HepG2 (cell line): Measurements from ENCODE around the gene NABP1. TPM values are rescaled to one million over a fixed set of nuclear protein-coding genes. Genes with fewer than 3 reads are reported as not detected.

Experiments used
- BCL6 ChIP-seq: IDR thresholded peaks from 2 replicates; pipeline ENCODE4 v1.6.1; 2016; ENCODE audit warnings: missing genetic modification reagents, missing compliant biosample characterization
- CCDC6 ChIP-seq: sonication (generic); formaldehyde crosslinking; IDR thresholded peaks from 2 replicates; pipeline ENCODE4 v1.8.1; 2022; ENCODE audit warnings: mild to moderate bottlenecking, missing genetic modification reagents, moderate library complexity
- FOXM1 ChIP-seq: sonication (generic); formaldehyde crosslinking; IDR thresholded peaks from 2 replicates; pipeline ENCODE4 v1.5.0; 2020; ENCODE audit warnings: missing genetic modification reagents
- FOXP4 ChIP-seq: sonication (generic); formaldehyde crosslinking; IDR thresholded peaks from 2 replicates; pipeline ENCODE4 v1.4.0; 2020; ENCODE audit warnings: missing genetic modification reagents
- GATAD2A ChIP-seq: IDR thresholded peaks from 2 replicates; pipeline ENCODE4 v1.6.1; 2016
- GPN1 ChIP-seq: sonication (generic); formaldehyde crosslinking; IDR thresholded peaks from 2 replicates; pipeline ENCODE4 v1.5.1; 2020; ENCODE audit warnings: missing genetic modification reagents, borderline replicate concordance
- HMGA1 ChIP-seq: sonication (generic); formaldehyde crosslinking; conservative IDR thresholded peaks from 2 replicates; pipeline ENCODE4 v1.4.0; 2020; ENCODE audit warnings: missing genetic modification reagents
- HMGXB4 ChIP-seq, 2 experiments: sonication (generic) in 1 of 2; formaldehyde crosslinking in 1 of 2; IDR thresholded peaks; 2 replicates each; pipeline versions ENCODE4 v1.4.0 to v1.6.1; 2018 to 2020; ENCODE audit warnings: missing genetic modification reagents in 2 of 2, borderline replicate concordance in 1 of 2, low read depth in 1 of 2, mild to moderate bottlenecking in 1 of 2, missing biosample characterization in 1 of 2
- MED1 ChIP-seq: sonication (generic); formaldehyde crosslinking; IDR thresholded peaks from 2 replicates; pipeline ENCODE4 v1.4.0; 2020; ENCODE audit warnings: missing genetic modification reagents
- NFKBIZ ChIP-seq: IDR thresholded peaks from 2 replicates; pipeline ENCODE4 v1.6.1; 2018; ENCODE audit warnings: missing genetic modification reagents, missing compliant biosample characterization
- NPAS2 ChIP-seq: sonication (generic); formaldehyde crosslinking; IDR thresholded peaks from 2 replicates; pipeline ENCODE4 v1.8.0; 2022; ENCODE audit warnings: mild to moderate bottlenecking, missing genetic modification reagents, borderline replicate concordance
- PAWR ChIP-seq: sonication (generic); formaldehyde crosslinking; IDR thresholded peaks from 2 replicates; pipeline ENCODE4 v1.4.0; 2020; ENCODE audit warnings: missing genetic modification reagents, mild to moderate bottlenecking, borderline replicate concordance
- PHB2 ChIP-seq: fragments of 450-650 bp; IDR thresholded peaks from 2 replicates; pipeline ENCODE4 v1.6.1; 2018; ENCODE audit not compliant: partially characterized antibody
- POLR2A ChIP-seq, 2 experiments: IDR thresholded peaks; 2 replicates each; pipeline ENCODE4 v1.6.1; 2011; ENCODE audit warnings: low read depth in 2 of 2, low read length in 2 of 2, mild to moderate bottlenecking in 1 of 2, moderate library complexity in 1 of 2; ENCODE audit not compliant: insufficient read depth in 1 of 2
- RFX1 ChIP-seq: fragments of 450-650 bp; IDR thresholded peaks from 2 replicates; pipeline ENCODE4 v1.6.1; 2017
- SMARCE1 ChIP-seq: fragments of 450-650 bp; IDR thresholded peaks from 2 replicates; pipeline ENCODE4 v1.6.1; 2017; ENCODE audit warnings: borderline replicate concordance
- SNAI1 ChIP-seq: sonication (generic); formaldehyde crosslinking; IDR thresholded peaks from 2 replicates; pipeline ENCODE4 v1.5.0; 2020; ENCODE audit warnings: mild to moderate bottlenecking, missing genetic modification reagents, borderline replicate concordance
- ZBTB7A ChIP-seq: sonication (generic); formaldehyde crosslinking; IDR thresholded peaks from 2 replicates; pipeline ENCODE4 v1.8.0; 2022; ENCODE audit warnings: mild to moderate bottlenecking, missing genetic modification reagents
- ZIK1 ChIP-seq: sonication (generic); formaldehyde crosslinking; IDR thresholded peaks from 2 replicates; pipeline ENCODE4 v1.5.0; 2020; ENCODE audit warnings: mild to moderate bottlenecking, low read depth, missing genetic modification reagents, borderline replicate concordance
- ZNF160 ChIP-seq: sonication (generic); formaldehyde crosslinking; IDR thresholded peaks from 2 replicates; pipeline ENCODE4 v1.8.0; 2022; ENCODE audit warnings: mild to moderate bottlenecking, inconsistent platforms, missing genetic modification reagents
- ZNF280B ChIP-seq: sonication (generic); formaldehyde crosslinking; IDR thresholded peaks from 2 replicates; pipeline ENCODE4 v1.5.0; 2020; ENCODE audit warnings: missing genetic modification reagents, mild to moderate bottlenecking, borderline replicate concordance
- ZNF432 ChIP-seq: sonication (generic); formaldehyde crosslinking; IDR thresholded peaks from 2 replicates; pipeline ENCODE4 v1.5.0; 2020; ENCODE audit warnings: missing genetic modification reagents, mild to moderate bottlenecking, borderline replicate concordance
- ZNF510 ChIP-seq: sonication (generic); formaldehyde crosslinking; IDR thresholded peaks from 2 replicates; pipeline ENCODE4 v1.4.0; 2020; ENCODE audit warnings: low read depth, mild to moderate bottlenecking, missing genetic modification reagents
- ZNF564 ChIP-seq: sonication (generic); formaldehyde crosslinking; IDR thresholded peaks from 2 replicates; pipeline ENCODE4 v1.8.1; 2023; ENCODE audit warnings: mild to moderate bottlenecking, missing genetic modification reagents
- ZNF572 ChIP-seq: sonication (generic); formaldehyde crosslinking; IDR thresholded peaks from 2 replicates; pipeline ENCODE4 v1.5.1; 2020; ENCODE audit warnings: mild to moderate bottlenecking, missing genetic modification reagents
- ZNF75D ChIP-seq: sonication (generic); formaldehyde crosslinking; IDR thresholded peaks from 2 replicates; pipeline ENCODE4 v1.8.1; 2023; ENCODE audit warnings: missing genetic modification reagents, mild to moderate bottlenecking, borderline replicate concordance
- polyA plus RNA-seq, 8 experiments: library from polyadenylated mRNA; depleted of rRNA in 3 of 8; stranded (reverse) in 7 of 8; unstranded in 1 of 8; fragments of >200 nt; fragmentation: Illumina TruSeq in 4 of 8; extraction: Trizol in 4 of 8; gene quantifications; 2 replicates each; pipeline versions ENCODE4 v1.2.1 to v1.2.3, GENCODE V29; 2011 to 2016; ENCODE audit warnings: low read depth in 4 of 8, missing spikeins in 1 of 8, mixed read lengths in 1 of 8; ENCODE audit not compliant: insufficient read depth in 1 of 8
- total RNA-seq, 5 experiments: library from RNA; depleted of rRNA; stranded (reverse); fragments of >200 nt; fragmentation: Illumina TruSeq; extraction: Trizol; gene quantifications; 2 replicates each; pipeline ENCODE4 v1.2.3, GENCODE V29; 2016; ENCODE audit warnings: low read depth in 1 of 5

NABP1 gene
- total and polyA plus RNA-seq, 2 of the 13 experiments (the other 11 are each of a cell fraction or from before 2014, with no cell fraction given) = 14.9 to 19.8 TPM

- TF ChIP-seq ZNF572 (CRISPR knock-in tag) = 0 out of 2 replicates have a peak, but pooled peaks have one; percentile 80
- peak; percentile 44 for TF ChIP-seq BCL6 (CRISPR knock-in tag)
- no peak for TF ChIP-seq ZNF432 (CRISPR knock-in tag)
- TF ChIP-seq SNAI1 (CRISPR knock-in tag) = peak; percentile 51; the same call in 1 of the 2 replicates
- TF ChIP-seq SMARCE1 = no peak
- peak; percentile 81 to 83; a peak in 3 of 4 replicates for TF ChIP-seq HMGXB4 (CRISPR knock-in tag; IDR thresholded peaks at IDR 0.05; ENCODE audit: borderline replicate concordance in 1 of 2, low read depth in 1 of 2)
- TF ChIP-seq NFKBIZ = 0 out of 2 replicates have a peak, but pooled peaks have one; percentile 45
- peak; percentile 91; the same call in 1 of the 2 replicates for TF ChIP-seq ZNF280B (CRISPR knock-in tag)
- TF ChIP-seq RFX1 = no peak
- no peak for TF ChIP-seq ZNF75D
- no peak for TF ChIP-seq PAWR (CRISPR knock-in tag)
- 0 out of 2 replicates have a peak, but pooled peaks have one; percentile 53 for TF ChIP-seq ZNF510 (CRISPR knock-in tag)
- TF ChIP-seq NPAS2 (CRISPR knock-in tag) = no peak
- TF ChIP-seq FOXM1 (CRISPR knock-in tag) = peak; percentile 81
- peak; percentile 91 for TF ChIP-seq ZIK1
- TF ChIP-seq CCDC6 (CRISPR knock-in tag) = peak; percentile 80
- TF ChIP-seq HMGA1 (CRISPR knock-in tag) = no peak
- TF ChIP-seq MED1 = peak; percentile 92
- peak; percentile 61 for TF ChIP-seq GATAD2A (CRISPR knock-in tag)
- TF ChIP-seq ZBTB7A (CRISPR knock-in tag) = peak; percentile 72; the same call in 1 of the 2 replicates
- TF ChIP-seq FOXP4 (CRISPR knock-in tag) = peak; percentile 78
- TF ChIP-seq POLR2A (IDR thresholded peaks at IDR 0.05; ENCODE audit: insufficient read depth in 1 of 2, low read depth in 2 of 2, low read length in 2 of 2) = peak; percentile 100
- no peak for TF ChIP-seq PHB2
- TF ChIP-seq GPN1 = no peak
- TF ChIP-seq ZNF564 (CRISPR knock-in tag) = 0 out of 2 replicates have a peak, but pooled peaks have one; percentile 67
- TF ChIP-seq ZNF160 (CRISPR knock-in tag) = peak; percentile 85
These were observed at the start of gene NABP1 (continued) for GRCh38 chr2:191677646-191678436.
